Measurements from ENCODE around the gene RIN1. TPM values are rescaled to one million over a fixed set of nuclear protein-coding genes. Genes with fewer than 3 reads are reported as not detected.
"Not testable (repeated sequence)": the region's sequence is repeated elsewhere in the genome, so short reads cannot be mapped to it uniquely, and the experiment has no call there.

The RIN1 gene
- 1.0 TPM for total RNA-seq
- long read RNA-seq, partial matches to known transcripts: 2 of 2 reads
- long read RNA-seq, other reads (novel, unspliced or antisense): 0 of 2 reads

- peak; percentile 52 for TF ChIP-seq CTCF (IDR thresholded peaks at IDR 0.05; ENCODE audit: borderline replicate concordance)
- peaks cover 57% of the 10 kb centered on the region for H3K36me3 ChIP-seq
- no peaks in the 10 kb centered on the region for H3K9me3 ChIP-seq (replicated peaks)
- H3K27ac ChIP-seq (replicated peaks): peak within 1 kb of the TSS; percentile 88
- intact Hi-C loops (cut with micrococcal nuclease): no loop called here
- peak within 1 kb of the TSS; percentile 79 for H3K4me3 ChIP-seq
- DNase-seq: no peak
- H3K27me3 ChIP-seq (ENCODE audit: low read depth): no peaks in the 10 kb centered on the region
- H3K4me1 ChIP-seq: peaks cover 27% of the 10 kb centered on the region
Measured at GRCh38 chr11:66336234-66337102, at the start of gene RIN1. TSS of gene RIN1 (minus strand) at chr11:66336434. CDS start at chr11:66336402, 32 bp downstream.

- intact Hi-C loops (cut with micrococcal nuclease); H3K36me3 ChIP-seq; H3K27me3 ChIP-seq (ENCODE audit: low read depth); H3K4me1 ChIP-seq; H3K9me3 ChIP-seq (replicated peaks); H3K27ac ChIP-seq (replicated peaks); H3K4me3 ChIP-seq; DNase-seq: not testable (repeated sequence)
Measured at GRCh38 chr11:66384316-66384715, 48.1 kb upstream of the RIN1 start.

GRCh38 chr11:66380264-66380663, 44.0 kb upstream of the RIN1 start:
- H3K4me3 ChIP-seq; DNase-seq; H3K36me3 ChIP-seq; H3K4me1 ChIP-seq; H3K27ac ChIP-seq (replicated peaks); intact Hi-C loops (cut with micrococcal nuclease); H3K9me3 ChIP-seq (replicated peaks): not testable (repeated sequence)
- peaks cover 11% of the 10 kb centered on the region for H3K27me3 ChIP-seq (ENCODE audit: low read depth)

- H3K27me3 ChIP-seq (ENCODE audit: low read depth): peaks cover 54% of the 10 kb centered on the region
- DNase-seq; H3K36me3 ChIP-seq; intact Hi-C loops (cut with micrococcal nuclease); H3K9me3 ChIP-seq (replicated peaks): not testable (repeated sequence)
- peak overlapping the region; percentile 4 for H3K4me3 ChIP-seq
- peak overlapping the region; percentile 95 for H3K27ac ChIP-seq (replicated peaks)
- peaks cover 48% of the 10 kb centered on the region for H3K4me1 ChIP-seq
Measured at GRCh38 chr11:66373690-66374287, 37.6 kb upstream of the RIN1 start.

GRCh38 chr11:66373265-66373664, 37.0 kb upstream of the RIN1 start:
- Histone ChIP-seq H3K9me3 (replicated peaks) (no peaks in the 10 kb centered on the region), H3K27ac (replicated peaks) (peak overlapping the region; percentile 95), H3K27me3 (ENCODE audit: low read depth) (peaks cover 54% of the 10 kb centered on the region), H3K4me3 (peak overlapping the region; percentile 86), H3K4me1 (peaks cover 48% of the 10 kb centered on the region), H3K36me3 (no peaks in the 10 kb centered on the region)
- intact Hi-C loops (cut with micrococcal nuclease): no loop called here
- DNase-seq: peak; percentile 50
- no peak for TF ChIP-seq CTCF (IDR thresholded peaks at IDR 0.05; ENCODE audit: borderline replicate concordance)

GRCh38 chr11:66371627-66372415, 35.6 kb upstream of the RIN1 start, which contains the start of gene SLC29A2:
TSS of gene SLC29A2 (minus strand) at chr11:66371760. CDS start at chr11:66371591, 169 bp downstream.
- intact Hi-C loops (cut with micrococcal nuclease): no loop called here

More at GRCh38 chr11:66371627-66372415, 35.6 kb upstream of the RIN1 start, which contains the start of gene SLC29A2:
- Histone ChIP-seq H3K27me3 (ENCODE audit: low read depth) (peaks cover 54% of the 10 kb centered on the region), H3K9me3 (replicated peaks) (no peaks in the 10 kb centered on the region), H3K4me1 (peaks cover 48% of the 10 kb centered on the region), H3K4me3 (peak within 1 kb of the TSS; percentile 86), H3K36me3 (peaks cover 8% of the 10 kb centered on the region), H3K27ac (replicated peaks) (peak within 1 kb of the TSS; percentile 95)
- peak; percentile 73 for DNase-seq
- no peak for TF ChIP-seq CTCF (IDR thresholded peaks at IDR 0.05; ENCODE audit: borderline replicate concordance)
